NCI-H2029 treated with DMSO at 0.1 percent for 48 hours (cell line): Measurements from ENCODE around the gene CBLN3.
A peak's percentile ranks its signal among the peaks of the same experiment; 100 is the strongest.
"Not testable (repeated sequence)": the region's sequence is repeated elsewhere in the genome, so short reads cannot be mapped to it uniquely, and the experiment has no call there.

Source experiments
- DNase-seq: peaks from one replicate; lab custom pipeline; 2025; lab: John Stamatoyannopoulos, UW

Gene CBLN3

DNA sequence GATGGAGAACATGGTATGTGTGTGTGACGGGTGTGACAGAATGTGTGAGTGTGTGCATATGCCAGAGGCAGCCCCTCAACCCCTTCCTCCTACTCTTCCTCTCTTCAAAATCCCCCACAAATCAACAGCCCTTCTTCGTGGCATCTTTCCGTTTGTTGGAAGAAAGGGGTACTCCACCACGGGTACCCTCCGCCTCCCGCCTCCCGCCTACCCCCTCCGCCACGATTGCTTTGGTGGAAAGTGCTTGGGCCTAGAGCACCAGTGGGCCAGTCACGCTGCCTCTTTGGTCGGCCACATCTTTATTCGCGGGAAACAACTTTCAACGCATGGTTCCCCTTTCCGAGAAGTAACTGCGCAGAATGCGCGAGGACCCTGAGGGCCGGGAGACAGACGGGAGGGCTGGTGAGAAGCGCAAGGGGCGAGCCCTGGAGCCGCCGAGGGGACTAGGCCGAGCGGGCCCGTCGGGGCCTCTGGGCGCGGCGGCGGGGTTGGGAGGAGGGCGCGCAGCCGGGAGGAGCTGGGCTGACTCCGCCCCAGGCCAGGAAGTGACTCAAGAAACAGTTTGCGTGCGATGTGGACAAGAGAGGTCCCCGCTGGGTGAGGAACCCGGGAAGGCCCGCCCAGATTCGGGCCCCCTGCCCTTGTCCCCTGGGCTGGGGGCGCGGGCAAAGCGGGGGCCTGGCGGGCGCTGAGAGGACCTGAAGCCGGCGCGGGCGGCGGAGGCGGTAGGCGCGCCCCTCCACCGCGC is at the start of gene CBLN3, which contains the start of gene KHNYN:
Gene CBLN3 (minus strand): TSS at position 274 of the 748 bp plus-strand sequence. CDS start 614 bp downstream, outside the sequence.
Gene KHNYN (plus strand): TSS at position 560 of the 748 bp plus-strand sequence. CDS start 777 bp downstream, outside the sequence.
- DNase-seq: peak; percentile 33

DNA sequence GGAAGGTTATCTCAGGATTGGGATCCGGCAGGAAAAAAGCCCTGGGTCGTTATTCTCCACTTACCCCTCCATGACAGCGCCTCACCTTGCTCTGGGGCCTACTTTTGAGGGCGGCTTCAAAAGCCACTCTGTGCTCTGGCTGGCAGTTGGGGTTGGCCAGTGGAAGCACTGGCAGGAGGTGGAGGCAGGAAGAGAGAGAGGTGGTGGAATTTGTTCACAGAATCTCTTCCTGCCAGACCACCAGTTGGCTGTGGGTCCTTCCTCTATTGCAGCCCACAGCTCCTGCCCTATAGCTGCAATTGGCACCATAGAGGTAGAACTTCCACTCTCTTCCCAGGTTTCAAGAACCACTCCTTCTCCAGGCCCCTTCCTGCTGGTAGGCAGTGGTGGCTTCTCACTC is 45.8 kb upstream of the CBLN3 start:
- DNase-seq: no peak

DNA sequence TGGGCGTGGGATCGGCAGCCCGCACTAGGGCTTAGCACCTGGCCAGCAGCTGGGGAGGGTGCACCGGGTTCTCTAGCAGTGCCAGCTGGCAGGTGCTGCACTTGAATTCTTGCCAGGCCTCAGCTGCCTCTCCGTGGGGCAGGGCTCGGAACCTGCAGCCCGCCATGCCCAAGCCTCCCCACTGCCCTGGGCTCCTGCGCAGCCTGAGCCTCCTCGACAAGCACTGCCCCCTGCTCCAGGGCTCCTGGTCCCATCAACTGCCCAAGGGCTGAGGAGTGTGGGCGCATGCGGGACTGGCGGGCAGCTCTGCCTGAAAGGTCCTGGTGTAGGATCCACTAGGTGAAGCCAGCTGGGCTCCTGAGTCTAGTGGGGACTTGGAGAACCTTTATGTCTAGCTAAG is 43.7 kb upstream of the CBLN3 start:
- no peak for DNase-seq

DNA sequence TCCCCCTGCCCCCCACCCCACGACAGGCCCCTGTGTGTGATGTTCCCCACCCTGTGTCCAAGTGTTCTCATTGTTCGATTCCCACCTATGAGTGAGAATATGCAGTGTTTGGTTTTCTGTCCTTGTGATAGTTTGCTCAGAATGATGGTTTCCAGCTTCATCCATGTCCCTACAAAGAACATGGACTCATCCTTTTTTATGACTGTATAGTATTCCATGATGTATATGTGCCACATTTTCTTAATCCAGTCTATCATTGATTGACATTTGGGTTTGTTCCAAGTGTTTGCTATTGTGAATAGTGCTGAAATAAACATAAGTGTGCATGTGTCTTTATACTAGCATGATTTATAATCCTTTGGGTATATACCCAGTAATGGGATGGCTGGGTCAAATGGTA is 41.0 kb upstream of the CBLN3 start:
- not testable (repeated sequence) for DNase-seq

DNA sequence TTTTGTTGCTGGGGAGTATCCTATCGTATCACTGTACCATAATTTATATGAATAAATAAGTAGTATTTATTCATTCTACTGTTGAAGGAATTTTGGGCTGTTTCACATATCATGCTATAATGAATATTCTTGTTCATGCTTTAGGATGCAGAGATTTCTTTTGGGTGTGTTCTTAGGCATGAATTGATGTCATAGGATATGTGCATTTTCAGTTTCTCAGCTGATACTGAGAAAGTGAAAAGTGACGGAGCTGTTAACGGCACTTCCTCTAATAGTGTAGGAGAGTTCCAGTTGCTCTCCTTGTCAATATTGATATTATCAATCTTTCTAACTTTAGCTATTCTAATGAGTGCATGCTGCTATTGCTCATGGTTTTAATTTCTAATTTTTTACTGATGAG is 36.3 kb upstream of the CBLN3 start:
- DNase-seq: no peak

DNA sequence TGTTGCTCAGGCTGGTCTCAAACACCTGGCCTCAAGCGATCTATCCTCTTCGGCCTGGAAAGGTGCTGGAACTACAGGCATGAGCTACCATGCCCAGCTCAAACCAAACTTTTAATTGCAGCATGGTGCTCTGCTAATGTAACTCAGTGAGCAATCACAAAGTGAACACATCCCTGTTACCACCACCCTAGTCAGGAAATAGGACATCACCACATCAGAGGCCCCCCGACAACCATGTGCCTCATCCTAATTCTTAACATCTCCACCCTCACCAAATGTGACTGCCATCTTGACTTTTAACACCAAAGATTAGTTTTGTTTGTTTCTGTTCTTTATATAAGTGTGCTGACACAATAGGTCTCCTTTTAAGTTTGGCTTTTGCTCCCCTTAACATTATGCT is 35.9 kb upstream of the CBLN3 start:
- DNase-seq: no peak

DNA sequence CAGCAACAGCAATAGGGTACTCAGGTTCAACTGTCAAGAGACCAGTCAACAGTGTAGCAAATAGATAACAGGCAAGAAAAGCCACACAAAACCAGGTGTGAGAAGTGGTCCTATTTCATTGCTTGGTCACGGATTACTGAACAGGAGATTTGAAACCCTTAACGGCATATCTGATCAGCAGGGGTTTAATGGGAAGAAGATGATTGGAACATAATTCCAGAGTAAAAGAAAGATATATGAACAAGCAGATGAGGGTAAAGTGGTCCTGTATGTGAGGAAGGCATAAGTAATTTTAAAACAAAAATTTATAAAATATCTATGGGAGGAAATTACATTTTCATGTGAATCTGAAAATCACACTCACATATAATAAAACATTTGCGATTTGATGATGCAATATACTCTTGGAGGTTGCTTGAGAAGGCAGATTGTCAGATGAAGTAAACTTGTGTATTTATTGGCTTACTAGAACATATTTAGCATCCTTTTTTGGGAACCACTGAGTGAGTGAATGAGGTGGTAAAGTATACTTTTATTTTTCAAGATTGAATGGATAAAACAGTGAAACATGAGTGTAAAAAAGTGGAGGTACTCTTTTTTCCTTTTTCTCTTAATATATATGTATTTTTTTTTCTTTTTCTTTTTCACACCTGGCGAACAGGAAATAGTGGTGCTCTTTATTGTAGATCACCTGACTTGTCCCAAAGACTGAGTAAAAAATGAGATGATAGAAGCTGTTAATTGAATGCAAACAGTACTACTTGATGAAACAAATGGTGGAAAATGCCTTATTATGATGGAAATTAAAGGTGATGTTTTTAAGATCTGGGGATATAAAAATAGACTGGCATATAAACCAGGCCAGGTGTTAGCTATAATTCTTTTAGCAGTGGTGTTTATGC is 34.7 kb upstream of the CBLN3 start:
- DNase-seq: peak; percentile 72

DNA sequence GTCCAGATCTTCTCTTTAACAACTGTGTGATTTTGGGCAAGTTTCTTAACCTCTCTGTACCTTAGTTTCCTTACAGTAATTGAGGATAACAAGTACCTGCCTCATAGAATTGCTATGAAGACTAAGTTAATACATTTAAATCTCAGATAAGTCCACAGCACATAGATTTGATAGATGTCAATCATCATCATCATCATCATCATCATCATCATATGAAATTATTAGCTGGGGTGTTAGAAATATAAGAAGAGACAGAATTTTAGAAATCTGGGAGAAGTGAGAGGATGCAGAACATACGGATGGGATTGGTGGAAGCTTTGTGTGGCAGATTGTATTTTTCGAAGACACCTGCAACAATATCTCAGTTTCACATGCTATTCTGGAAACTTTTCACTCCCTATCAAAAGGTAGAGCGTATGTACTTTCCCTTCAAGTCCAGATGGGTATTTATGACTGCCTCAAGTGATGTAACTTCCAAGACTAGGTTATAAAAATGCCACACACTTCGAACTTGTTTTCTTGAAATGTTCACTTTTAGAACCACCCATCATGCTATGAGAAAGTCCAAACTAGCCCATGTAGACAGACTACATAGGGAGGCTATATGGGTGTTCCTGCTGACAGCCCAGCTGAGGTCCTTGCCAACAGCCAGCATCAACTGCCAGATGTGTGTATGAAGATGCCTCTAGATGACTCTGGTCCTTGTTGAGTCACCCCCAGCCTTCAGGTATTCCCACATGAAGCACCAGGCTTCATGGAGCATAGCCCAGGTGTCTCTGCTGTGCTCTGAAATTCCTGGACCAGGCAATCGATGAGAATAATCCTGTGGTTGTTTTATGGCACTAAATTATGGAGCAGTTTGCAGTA is 33.8 kb upstream of the CBLN3 start:
- no peak for DNase-seq

DNA sequence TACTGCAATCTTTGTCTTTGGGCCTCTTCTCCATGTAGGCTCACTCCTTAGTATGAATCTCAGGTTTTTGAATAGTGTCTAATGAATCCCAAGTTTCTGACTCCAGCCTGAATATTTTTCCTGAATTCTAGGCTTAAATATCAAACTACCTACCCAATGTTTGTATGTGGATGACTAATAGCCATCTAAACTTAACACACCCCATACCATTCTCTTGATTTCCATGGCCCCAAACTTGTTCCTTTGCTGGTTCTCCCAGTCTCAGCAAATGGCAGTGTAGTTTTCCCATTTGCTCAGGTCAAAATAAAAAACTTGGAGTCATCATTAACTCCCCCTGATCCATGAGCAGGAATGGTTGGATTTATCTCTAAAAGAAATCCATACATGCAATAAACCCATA is 31.9 kb upstream of the CBLN3 start:
- no peak for DNase-seq

DNA sequence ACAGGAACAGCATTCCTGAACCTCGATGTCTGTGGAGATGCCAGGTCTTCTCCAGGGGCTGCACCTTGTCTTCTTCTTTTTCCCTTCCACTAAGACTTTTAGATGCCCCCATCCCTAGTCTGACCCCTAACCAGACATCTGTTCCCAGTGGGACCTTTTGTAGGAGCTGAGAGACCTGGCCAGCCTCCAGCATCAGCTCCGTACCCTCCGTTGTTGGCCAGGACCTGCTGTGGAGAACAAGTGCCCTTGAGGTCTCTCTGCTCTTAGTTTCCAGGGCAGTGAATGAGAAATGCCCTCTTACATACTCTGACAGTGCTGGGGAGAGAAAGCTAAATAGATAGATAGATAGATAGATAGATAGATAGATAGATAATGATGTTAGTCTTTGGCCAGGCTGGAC is 29.9 kb upstream of the CBLN3 start:
- peak; percentile 21 for DNase-seq

DNA sequence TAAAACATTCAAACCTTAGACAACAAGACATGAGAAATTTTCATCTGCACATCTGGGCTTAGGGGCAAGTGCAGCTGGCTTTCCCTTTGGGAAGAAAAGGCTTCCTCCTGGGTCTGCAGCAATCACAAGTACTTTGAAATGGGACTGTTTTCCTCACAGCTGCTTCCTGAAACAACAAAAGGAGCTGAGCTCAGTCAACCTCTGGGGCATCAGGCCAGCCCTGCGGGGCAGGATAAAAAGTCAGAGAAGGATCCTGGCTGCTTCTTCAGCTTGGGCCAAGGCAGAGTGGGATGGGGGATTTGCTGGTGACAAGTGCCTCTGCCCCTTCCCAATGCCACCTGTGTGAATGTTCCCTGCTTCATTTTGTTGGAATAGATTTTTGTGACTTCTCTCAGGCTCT is 29.3 kb upstream of the CBLN3 start:
- no peak for DNase-seq

DNA sequence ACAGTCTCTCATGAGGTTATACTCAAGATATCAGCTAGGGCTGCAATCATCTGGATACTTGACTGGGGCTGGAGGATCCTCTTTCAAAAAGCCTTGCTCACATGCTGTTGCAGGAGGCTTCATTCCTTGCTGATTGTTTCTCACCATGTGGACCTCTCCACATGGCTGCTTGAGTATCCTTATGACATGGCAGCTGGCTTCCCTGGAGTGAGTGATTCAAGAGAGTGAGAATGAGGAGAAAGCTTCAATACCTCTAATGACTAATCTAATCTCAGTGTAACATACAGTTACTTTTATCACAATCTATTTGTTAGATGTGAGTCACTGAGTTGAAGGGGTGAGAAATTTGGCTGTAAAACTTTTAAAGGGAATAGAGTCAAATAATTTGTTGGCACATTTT is 27.5 kb upstream of the CBLN3 start:
- DNase-seq: no peak

DNA sequence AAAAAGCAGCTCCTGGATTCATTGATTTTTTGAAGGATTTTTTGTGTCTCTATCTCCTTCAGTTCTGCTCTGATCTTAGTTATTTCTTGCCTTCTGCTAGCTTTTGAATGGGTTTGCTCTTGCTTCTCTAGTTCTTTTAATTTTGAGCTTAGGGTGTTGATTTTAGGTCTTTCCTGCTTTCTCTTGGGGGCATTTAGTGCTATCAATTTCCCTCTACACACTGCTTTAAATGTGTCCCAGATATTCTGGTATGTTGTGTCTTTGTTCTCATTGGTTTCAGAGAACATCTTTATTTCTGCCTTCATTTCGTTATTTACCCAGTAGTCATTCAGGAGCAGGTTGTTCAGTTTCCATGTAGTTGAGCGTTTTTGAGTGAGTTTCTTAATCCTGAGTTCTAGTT is 21.4 kb upstream of the CBLN3 start:
- not testable (repeated sequence) for DNase-seq

DNA sequence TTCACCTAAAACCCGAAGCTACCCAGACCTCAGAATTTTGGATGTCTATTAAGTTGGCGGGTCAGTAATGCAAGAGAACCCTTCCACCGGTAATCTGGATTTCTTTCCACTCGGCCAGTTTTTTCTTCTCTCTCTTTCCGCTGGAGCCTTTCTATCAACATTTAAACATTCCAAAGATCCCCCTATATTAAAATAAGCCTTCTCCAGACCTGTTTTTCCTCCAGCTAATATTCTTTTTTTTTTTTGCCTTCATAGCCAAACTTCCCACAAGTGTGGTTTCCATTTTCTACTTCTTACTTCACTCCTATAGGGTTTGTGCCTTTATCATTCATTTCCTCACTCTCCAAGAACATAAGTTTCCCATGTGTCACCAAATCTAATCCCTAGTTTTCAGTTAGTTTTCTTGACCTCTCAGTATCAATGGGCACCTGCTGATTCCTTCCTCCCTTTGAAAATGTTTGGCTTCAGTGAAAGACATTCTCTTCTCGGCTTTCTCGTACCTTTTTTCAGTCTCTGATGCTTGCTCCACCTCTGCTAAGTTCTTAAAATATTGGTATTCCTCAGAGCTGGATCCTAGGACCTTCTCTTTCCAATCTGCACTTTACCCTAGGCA is 13.7 kb upstream of the CBLN3 start:
- no peak for DNase-seq

DNA sequence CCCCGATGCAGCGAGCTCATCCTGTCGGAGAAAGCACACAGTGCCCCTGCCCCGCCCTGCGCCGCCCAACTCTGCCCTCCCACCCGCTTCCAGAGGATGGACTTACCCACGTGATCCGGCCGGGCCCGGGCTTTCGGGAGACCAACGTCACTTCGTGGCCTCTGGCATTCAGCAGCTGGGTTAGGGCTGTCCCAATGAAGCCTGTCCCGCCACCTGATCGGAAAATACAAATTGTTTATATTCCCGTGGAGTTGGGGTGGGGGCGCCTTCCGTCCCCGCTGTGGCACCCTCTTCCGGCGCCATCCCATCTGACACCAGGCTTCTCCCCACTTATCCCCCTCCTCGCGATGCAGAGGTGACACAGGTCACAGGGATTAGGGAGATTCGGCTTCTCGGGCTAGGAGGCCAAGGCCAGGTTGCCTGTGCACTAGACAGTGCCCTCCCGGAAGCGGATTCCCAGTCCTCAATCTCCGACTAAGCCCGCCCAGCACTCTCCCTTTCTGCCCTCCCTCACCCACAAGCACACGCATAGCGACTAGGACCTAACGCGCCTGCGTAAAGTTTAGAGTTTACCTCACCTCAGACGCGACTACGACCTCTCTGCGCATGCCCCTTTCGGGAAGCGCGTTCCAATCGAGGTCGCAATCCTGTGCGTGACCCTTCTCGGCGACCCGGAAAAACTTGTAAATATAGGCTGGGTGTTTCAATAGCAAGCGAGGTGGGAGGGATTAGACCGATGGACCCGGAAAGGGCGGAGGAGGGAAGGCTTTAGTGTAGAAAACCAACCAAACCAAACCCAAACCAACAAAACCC is 13.0 kb upstream of the CBLN3 start, which contains the start of gene SDR39U1:
Gene SDR39U1 (minus strand): TSS at position 537 of the 813 bp plus-strand sequence. CDS start 7 bp downstream, at position 530.
- peak; percentile 97 for DNase-seq

DNA sequence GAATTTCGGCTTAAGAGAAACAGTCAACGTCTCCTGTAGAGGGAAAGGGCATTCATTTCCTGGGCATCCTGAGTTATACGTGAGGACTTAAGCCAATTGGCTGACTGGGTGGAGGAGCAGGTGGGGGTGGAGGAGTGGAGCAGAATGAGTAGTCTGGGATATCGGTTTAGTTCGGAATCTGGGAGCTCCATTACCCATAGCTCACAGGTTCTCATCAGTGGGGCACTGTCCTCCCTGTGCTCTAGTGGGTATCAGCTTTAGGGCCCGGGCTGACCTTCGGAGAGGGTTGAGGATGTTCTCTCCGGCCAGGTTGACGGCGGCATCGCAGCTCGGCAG is 12.4 kb upstream of the CBLN3 start:
- no peak for DNase-seq

DNA sequence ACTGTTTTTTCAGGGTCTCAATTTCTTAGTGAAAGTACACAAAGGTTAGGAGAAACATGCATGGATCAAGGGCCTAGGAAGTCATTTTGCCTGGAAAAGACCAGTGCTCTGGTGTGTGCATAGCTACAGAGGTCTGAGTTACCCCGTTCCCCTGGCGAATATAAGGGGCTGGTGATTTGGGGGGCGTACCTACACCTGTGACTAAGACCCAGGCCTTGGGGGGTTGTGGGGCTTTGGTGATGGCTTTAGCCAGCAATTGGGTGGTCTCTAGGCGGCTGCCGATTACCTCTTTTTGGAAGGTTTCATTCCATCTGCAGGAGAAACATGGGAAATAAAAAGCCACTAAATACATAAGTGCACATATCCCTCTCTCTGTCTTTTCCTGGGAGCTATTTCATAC is 12.0 kb upstream of the CBLN3 start:
- no peak for DNase-seq

DNA sequence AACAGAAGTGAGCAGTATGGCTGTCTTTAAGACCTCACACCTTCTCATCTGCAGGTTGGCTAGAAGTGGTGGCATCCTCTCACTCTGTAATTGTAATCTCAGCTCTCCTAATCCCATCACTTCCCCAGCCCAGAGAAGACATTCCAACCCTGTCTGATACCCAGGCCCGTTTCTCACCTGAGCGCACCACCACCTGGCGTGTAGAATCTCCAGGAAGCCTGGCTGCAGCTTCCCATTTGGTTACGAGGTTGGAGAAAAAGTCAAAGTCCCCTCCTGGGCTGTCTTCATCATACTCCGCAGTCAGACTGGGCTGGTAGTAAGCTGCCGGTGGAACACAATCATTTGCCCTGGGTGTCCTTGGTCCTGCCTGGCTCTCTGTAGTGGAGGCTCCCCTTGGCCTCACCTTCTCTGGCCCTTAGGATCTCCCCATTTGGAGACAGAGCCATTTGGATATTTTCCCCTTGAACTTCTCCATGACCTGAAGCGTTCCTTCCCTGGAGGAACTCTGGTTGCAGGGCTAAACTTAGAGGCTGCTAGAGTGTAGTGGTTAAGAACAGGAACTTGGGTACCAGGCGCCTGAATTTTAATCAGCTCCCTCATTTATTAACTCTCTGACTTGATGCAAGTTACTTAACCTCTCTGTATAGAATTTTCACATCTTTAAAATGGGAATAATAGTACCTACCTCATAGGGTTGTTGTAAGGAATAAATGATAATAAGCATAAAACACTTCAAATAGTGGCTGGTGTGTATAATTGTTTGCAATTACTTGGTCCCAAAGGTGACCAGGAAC is 11.3 kb upstream of the CBLN3 start:
- no peak for DNase-seq

DNA sequence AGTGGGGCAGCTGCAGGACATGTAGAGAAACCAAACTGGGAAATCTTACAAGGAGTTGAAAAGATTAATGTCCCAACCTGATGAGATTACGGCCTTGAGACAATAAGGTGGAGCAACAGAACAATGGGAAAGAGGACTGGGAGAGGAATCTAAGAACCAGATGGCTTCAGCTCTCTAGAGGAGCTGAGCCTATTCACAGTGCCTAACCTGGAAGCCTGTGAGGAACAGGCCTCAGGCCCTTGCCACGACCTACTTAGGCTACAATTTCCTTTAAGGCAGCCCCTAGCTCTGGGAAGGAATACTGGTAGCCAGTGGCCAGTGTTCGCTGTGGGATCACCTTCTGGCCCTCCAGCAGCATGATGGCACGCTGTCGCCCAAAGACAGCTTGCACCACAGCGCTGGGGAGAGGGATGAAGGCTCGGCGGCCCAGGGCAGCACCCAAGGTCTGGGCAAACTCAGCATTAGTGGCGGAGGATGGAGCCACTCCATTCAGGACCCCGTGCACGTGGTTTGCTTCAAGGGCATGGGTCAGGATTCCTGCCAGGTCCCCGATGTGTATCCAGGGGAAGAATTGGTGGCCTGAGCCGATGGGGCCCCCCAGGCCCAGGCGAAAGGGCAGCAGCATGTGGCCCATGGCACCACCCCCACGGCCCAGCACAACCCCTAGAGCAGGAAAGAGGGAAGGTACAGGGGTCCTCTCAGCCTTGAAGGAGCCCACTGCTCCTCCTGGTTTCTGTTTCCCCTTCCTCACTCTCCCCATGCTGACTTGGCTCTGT is 10.6 kb upstream of the CBLN3 start:
- no peak for DNase-seq
